Measurements from ENCODE around the gene FHIT.
A peak's percentile ranks its signal among the peaks of the same experiment; 100 is the strongest.
"Not testable (repeated sequence)": the region's sequence is repeated elsewhere in the genome, so short reads cannot be mapped to it uniquely, and the experiment has no call there.

Gene FHIT

GRCh38 chr3:61218504-61218903, 32.7 kb downstream of the FHIT start:
- H3K9me3 Mint-ChIP-seq: peaks cover 18% of the 10 kb centered on the region
- no peaks in the 10 kb centered on the region for H3K4me1 Mint-ChIP-seq
- H3K4me3 Mint-ChIP-seq: no peak overlapping the region
- TF ChIP-seq, protein P1, sequence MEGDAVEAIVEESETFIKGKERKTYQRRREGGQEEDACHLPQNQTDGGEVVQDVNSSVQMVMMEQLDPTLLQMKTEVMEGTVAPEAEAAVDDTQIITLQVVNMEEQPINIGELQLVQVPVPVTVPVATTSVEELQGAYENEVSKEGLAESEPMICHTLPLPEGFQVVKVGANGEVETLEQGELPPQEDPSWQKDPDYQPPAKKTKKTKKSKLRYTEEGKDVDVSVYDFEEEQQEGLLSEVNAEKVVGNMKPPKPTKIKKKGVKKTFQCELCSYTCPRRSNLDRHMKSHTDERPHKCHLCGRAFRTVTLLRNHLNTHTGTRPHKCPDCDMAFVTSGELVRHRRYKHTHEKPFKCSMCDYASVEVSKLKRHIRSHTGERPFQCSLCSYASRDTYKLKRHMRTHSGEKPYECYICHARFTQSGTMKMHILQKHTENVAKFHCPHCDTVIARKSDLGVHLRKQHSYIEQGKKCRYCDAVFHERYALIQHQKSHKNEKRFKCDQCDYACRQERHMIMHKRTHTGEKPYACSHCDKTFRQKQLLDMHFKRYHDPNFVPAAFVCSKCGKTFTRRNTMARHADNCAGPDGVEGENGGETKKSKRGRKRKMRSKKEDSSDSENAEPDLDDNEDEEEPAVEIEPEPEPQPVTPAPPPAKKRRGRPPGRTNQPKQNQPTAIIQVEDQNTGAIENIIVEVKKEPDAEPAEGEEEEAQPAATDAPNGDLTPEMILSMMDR (IDR thresholded peaks at IDR 0.05; ENCODE audit: unreplicated experiment in 3 of 3): no peak
- H3K36me3 Mint-ChIP-seq (ENCODE audit: low read depth): peaks cover 11% of the 10 kb centered on the region
- no peaks in the 10 kb centered on the region for H3K27me3 Mint-ChIP-seq (ENCODE audit: low read depth)
- H3K27ac Mint-ChIP-seq: no peak overlapping the region

DNA sequence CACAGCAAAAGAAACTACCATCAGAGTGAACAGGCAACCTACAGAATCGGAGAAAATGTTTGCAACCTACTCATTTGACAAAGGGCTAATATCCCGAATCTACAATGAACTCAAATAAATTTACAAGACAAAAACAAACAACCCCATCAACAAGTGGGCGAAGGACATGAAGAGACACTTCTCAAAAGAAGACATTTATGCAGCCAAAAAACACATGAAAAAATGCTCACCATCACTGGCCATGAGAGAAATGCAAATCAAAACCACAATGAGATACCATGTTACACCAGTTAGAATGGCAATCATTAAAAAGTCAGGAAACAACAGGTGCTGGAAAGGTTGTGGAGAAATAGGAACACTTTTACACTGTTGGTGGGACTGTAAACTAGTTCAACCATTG, 35.1 kb downstream of the FHIT start:
- H3K27ac Mint-ChIP-seq; H3K4me1 Mint-ChIP-seq; H3K27me3 Mint-ChIP-seq (ENCODE audit: low read depth); H3K4me3 Mint-ChIP-seq: not testable (repeated sequence)
- Mint-ChIP-seq H3K9me3 (peaks cover 31% of the 10 kb centered on the region), H3K36me3 (ENCODE audit: low read depth) (peaks cover 22% of the 10 kb centered on the region)

GRCh38 chr3:61202086-61202485, 49.2 kb downstream of the FHIT start:
- Mint-ChIP-seq H3K9me3 (peaks cover 14% of the 10 kb centered on the region), H3K4me1 (peaks cover 4% of the 10 kb centered on the region), H3K4me3 (no peak overlapping the region), H3K27ac (no peak overlapping the region), H3K27me3 (ENCODE audit: low read depth) (no peaks in the 10 kb centered on the region), H3K36me3 (ENCODE audit: low read depth) (no peaks in the 10 kb centered on the region)
- TF ChIP-seq, protein P1 (IDR thresholded peaks at IDR 0.05; ENCODE audit: unreplicated experiment in 3 of 3): no peak

GRCh38 chr3:61201071-61201470, 50.2 kb downstream of the FHIT start:
- Mint-ChIP-seq H3K4me1 (peaks cover 4% of the 10 kb centered on the region), H3K4me3 (no peak overlapping the region), H3K36me3 (ENCODE audit: low read depth) (no peaks in the 10 kb centered on the region), H3K27me3 (ENCODE audit: low read depth) (no peaks in the 10 kb centered on the region), H3K9me3 (peaks cover 9% of the 10 kb centered on the region), H3K27ac (no peak overlapping the region)
- TF ChIP-seq, protein P1 (IDR thresholded peaks at IDR 0.05; ENCODE audit: unreplicated experiment in 3 of 3): no peak

- Mint-ChIP-seq H3K27ac (peak overlapping the region in 1 of 3 experiments; percentile 63), H3K9me3 (peaks cover 7% of the 10 kb centered on the region), H3K4me3 (no peak overlapping the region), H3K36me3 (ENCODE audit: low read depth) (no peaks in the 10 kb centered on the region), H3K4me1 (peaks cover 4% of the 10 kb centered on the region), H3K27me3 (ENCODE audit: low read depth) (no peaks in the 10 kb centered on the region)
- TF ChIP-seq, protein P1 (IDR thresholded peaks at IDR 0.05; ENCODE audit: unreplicated experiment in 3 of 3): no peak
Observed at GRCh38 chr3:61200270-61200669, 51.0 kb downstream of the FHIT start.

- Mint-ChIP-seq H3K27me3 (ENCODE audit: low read depth) (no peaks in the 10 kb centered on the region), H3K27ac (peak overlapping the region in 1 of 3 experiments; percentile 63), H3K4me3 (no peak overlapping the region), H3K9me3 (peaks cover 7% of the 10 kb centered on the region), H3K36me3 (ENCODE audit: low read depth) (no peaks in the 10 kb centered on the region), H3K4me1 (peaks cover 4% of the 10 kb centered on the region)
- TF ChIP-seq, protein P1 (IDR thresholded peaks at IDR 0.05; ENCODE audit: unreplicated experiment in 3 of 3): no peak
Observed at GRCh38 chr3:61199843-61200242, 51.4 kb downstream of the FHIT start.

Measured in nephron (organoid).